T-helper 17 cell (primary cell): ENCODE results near the gene OR51B6. TPM values are rescaled to one million over a fixed set of nuclear protein-coding genes. Genes with fewer than 3 reads are reported as not detected.
"Not testable (repeated sequence)": the region's sequence is repeated elsewhere in the genome, so short reads cannot be mapped to it uniquely, and the experiment has no call there.

Source experiments
- ATAC-seq: fragments of 150-1000 bp; cut with Tn5 transposase; 2 replicates; pipeline ENCODE4 v1.10.0; 2021; ENCODE audit warnings: mild to moderate bottlenecking, moderate library complexity
- DNase-seq, 3 donors: peaks; one replicate each; pipeline versions ENCODE4 v3.0.0 to v3.0.0-alpha.2; 2020 to 2021
- H3K9me3 ChIP-seq: one replicate; pipeline ENCODE4 v1.7.0; 2013; ENCODE audit warnings: low read length, mild to moderate bottlenecking; ENCODE audit not compliant: control insufficient read depth, poor library complexity, severe bottlenecking
- H3K27ac Mint-ChIP-seq: one replicate; pipeline ENCODE4 v1.8.0; 2022; ENCODE audit warnings: mild to moderate bottlenecking, moderate library complexity, mixed read lengths
- H3K27me3 Mint-ChIP-seq: one replicate; pipeline ENCODE4 v1.8.0; 2022; ENCODE audit warnings: mixed read lengths
- H3K36me3 Mint-ChIP-seq: one replicate; pipeline ENCODE4 v1.8.0; 2022; ENCODE audit warnings: low read depth, mixed read lengths
- H3K4me1 Mint-ChIP-seq: one replicate; pipeline ENCODE4 v1.8.0; 2022; ENCODE audit warnings: mild to moderate bottlenecking, mixed read lengths
- H3K4me3 Mint-ChIP-seq: one replicate; pipeline ENCODE4 v1.8.0; 2022; ENCODE audit warnings: mild to moderate bottlenecking, moderate library complexity, mixed read lengths
- total RNA-seq, 4 donors: library from RNA in 2 of 4; stranded (reverse) in 2 of 4; gene quantifications; one replicate each; pipeline ENCODE4 v1.2.3 and lab custom pipeline; 2022 to 2026

OR51B6 gene
- total RNA-seq, 2 donors from 2014 or later: not detected

- ATAC-seq: no peak
- no peaks in the 10 kb centered on the region for H3K36me3 Mint-ChIP-seq
- H3K27ac Mint-ChIP-seq: no peak within 1 kb of the TSS
- no peak within 1 kb of the TSS for H3K4me3 Mint-ChIP-seq
- peaks cover 19% of the 10 kb centered on the region for H3K27me3 Mint-ChIP-seq
- no peak for DNase-seq
- no peaks in the 10 kb centered on the region for H3K4me1 Mint-ChIP-seq
- H3K9me3 ChIP-seq: no peaks in the 10 kb centered on the region
Observed at GRCh38 chr11:5343474-5344335, 7.6 kb upstream of the OR51B6 start, which contains the start of gene OR51B5. TSS of gene OR51B5 (minus strand) at chr11:5343524. CDS start at chr11:5343524, 0 bp downstream.

GRCh38 chr11:5345831-5346230, 5.5 kb upstream of the OR51B6 start:
- H3K27ac Mint-ChIP-seq: no peak overlapping the region
- H3K27me3 Mint-ChIP-seq: peaks cover 11% of the 10 kb centered on the region
- no peak for ATAC-seq
- no peak overlapping the region for H3K4me3 Mint-ChIP-seq
- no peaks in the 10 kb centered on the region for H3K9me3 ChIP-seq
- no peaks in the 10 kb centered on the region for H3K36me3 Mint-ChIP-seq
- no peaks in the 10 kb centered on the region for H3K4me1 Mint-ChIP-seq
- no peak for DNase-seq

GRCh38 chr11:5348551-5349194, 2.6 kb upstream of the OR51B6 start:
- no peaks in the 10 kb centered on the region for H3K9me3 ChIP-seq
- Mint-ChIP-seq H3K27ac (no peak overlapping the region), H3K4me1 (no peaks in the 10 kb centered on the region), H3K36me3 (no peaks in the 10 kb centered on the region), H3K27me3 (peaks cover 7% of the 10 kb centered on the region), H3K4me3 (no peak overlapping the region)
- DNase-seq (no peak), ATAC-seq (no peak)

- Mint-ChIP-seq H3K27me3 (peaks cover 7% of the 10 kb centered on the region), H3K27ac (no peak overlapping the region), H3K4me1 (no peaks in the 10 kb centered on the region), H3K4me3 (no peak overlapping the region), H3K36me3 (no peaks in the 10 kb centered on the region)
- no peak for DNase-seq
- no peaks in the 10 kb centered on the region for H3K9me3 ChIP-seq
- no peak for ATAC-seq
Observed at GRCh38 chr11:5349550-5349949, 1.8 kb upstream of the OR51B6 start.

GRCh38 chr11:5356031-5356430, 4.7 kb downstream of the OR51B6 start:
- not testable (repeated sequence) for H3K27me3 Mint-ChIP-seq, DNase-seq, ATAC-seq, H3K9me3 ChIP-seq, H3K27ac Mint-ChIP-seq, H3K4me3 Mint-ChIP-seq, H3K4me1 Mint-ChIP-seq, H3K36me3 Mint-ChIP-seq

GRCh38 chr11:5362017-5362625, 10.8 kb downstream of the OR51B6 start:
- H3K9me3 ChIP-seq: no peaks in the 10 kb centered on the region
- Mint-ChIP-seq H3K27ac (no peak overlapping the region), H3K4me1 (no peaks in the 10 kb centered on the region), H3K27me3 (peaks cover 8% of the 10 kb centered on the region), H3K36me3 (peaks cover 3% of the 10 kb centered on the region), H3K4me3 (no peak overlapping the region)
- ATAC-seq (no peak), DNase-seq (no peak)

- Mint-ChIP-seq H3K36me3 (peaks cover 3% of the 10 kb centered on the region), H3K4me3 (no peak overlapping the region), H3K27ac (no peak overlapping the region), H3K27me3 (peaks cover 12% of the 10 kb centered on the region), H3K4me1 (no peaks in the 10 kb centered on the region)
- no peak for DNase-seq
- H3K9me3 ChIP-seq: no peaks in the 10 kb centered on the region
- no peak for ATAC-seq
Observed at GRCh38 chr11:5363679-5364078, 12.4 kb downstream of the OR51B6 start.

- Mint-ChIP-seq H3K4me1 (no peaks in the 10 kb centered on the region), H3K36me3 (peaks cover 3% of the 10 kb centered on the region), H3K27me3 (peaks cover 14% of the 10 kb centered on the region), H3K27ac (no peak overlapping the region), H3K4me3 (no peak overlapping the region)
- no peak for ATAC-seq
- no peak for DNase-seq
- no peaks in the 10 kb centered on the region for H3K9me3 ChIP-seq
Observed at GRCh38 chr11:5364214-5364613, 12.9 kb downstream of the OR51B6 start.

GRCh38 chr11:5366365-5366764, 15.1 kb downstream of the OR51B6 start:
- not testable (repeated sequence) for DNase-seq, H3K9me3 ChIP-seq, H3K4me3 Mint-ChIP-seq, H3K27ac Mint-ChIP-seq, ATAC-seq, H3K4me1 Mint-ChIP-seq, H3K36me3 Mint-ChIP-seq
- H3K27me3 Mint-ChIP-seq: peaks cover 20% of the 10 kb centered on the region

GRCh38 chr11:5366856-5367255, 15.5 kb downstream of the OR51B6 start:
- Mint-ChIP-seq H3K27ac (no peak overlapping the region), H3K27me3 (peaks cover 24% of the 10 kb centered on the region), H3K4me3 (no peak overlapping the region), H3K4me1 (no peaks in the 10 kb centered on the region), H3K36me3 (peaks cover 3% of the 10 kb centered on the region)
- ATAC-seq: no peak
- DNase-seq: no peak
- no peaks in the 10 kb centered on the region for H3K9me3 ChIP-seq

GRCh38 chr11:5367448-5368074, 16.3 kb downstream of the OR51B6 start:
- peaks cover 3% of the 10 kb centered on the region for H3K36me3 Mint-ChIP-seq
- DNase-seq: no peak
- ATAC-seq: no peak
- no peak overlapping the region for H3K4me3 Mint-ChIP-seq
- H3K9me3 ChIP-seq: no peaks in the 10 kb centered on the region
- peaks cover 28% of the 10 kb centered on the region for H3K27me3 Mint-ChIP-seq
- H3K27ac Mint-ChIP-seq: no peak overlapping the region
- no peaks in the 10 kb centered on the region for H3K4me1 Mint-ChIP-seq

- no peaks in the 10 kb centered on the region for H3K9me3 ChIP-seq
- Mint-ChIP-seq H3K36me3 (peaks cover 3% of the 10 kb centered on the region), H3K4me1 (no peaks in the 10 kb centered on the region), H3K27ac (no peak overlapping the region), H3K27me3 (peaks cover 35% of the 10 kb centered on the region), H3K4me3 (no peak overlapping the region)
- DNase-seq (no peak), ATAC-seq (no peak)
Observed at GRCh38 chr11:5368502-5369043, 17.3 kb downstream of the OR51B6 start.

GRCh38 chr11:5369789-5370188, 18.5 kb downstream of the OR51B6 start:
- Mint-ChIP-seq H3K27me3 (peaks cover 35% of the 10 kb centered on the region), H3K4me1 (no peaks in the 10 kb centered on the region), H3K4me3 (no peak overlapping the region), H3K27ac (no peak overlapping the region), H3K36me3 (peaks cover 3% of the 10 kb centered on the region)
- no peak for DNase-seq
- H3K9me3 ChIP-seq: no peaks in the 10 kb centered on the region
- no peak for ATAC-seq
